Gastrocnemius medialis (tissue), 4 donors: ENCODE results near the gene ZC3H18. TPM values are rescaled to one million over a fixed set of nuclear protein-coding genes. Genes with fewer than 3 reads are reported as not detected.

Experiments
- ATAC-seq, 2 donors: fragments of 150-250 bp; one replicate each; pipeline ENCODE4 v1.9.1; 2016
- DNase-seq, 2 donors: peaks; one replicate each; pipeline ENCODE4 v3.0.0-alpha.2; 2019
- H3K27ac ChIP-seq, 4 donors: fragments of 200-600 bp; sonication (generic); 1 replicate in 1 of 4; 2 replicates in 3 of 4; pipeline ENCODE4 v1.5.1; 2016 to 2018; ENCODE audit warnings: mild to moderate bottlenecking in 2 of 4, moderate library complexity in 1 of 4
- H3K27me3 ChIP-seq, 3 donors: fragments of 200-600 bp; sonication (generic) in 2 of 3; 1 replicate in 1 of 3; 2 replicates in 2 of 3; pipeline versions ENCODE4 v1.5.1 to v1.6.0; 2016 to 2019; ENCODE audit warnings: mild to moderate bottlenecking in 1 of 3, moderate library complexity in 1 of 3
- H3K36me3 ChIP-seq, 2 donors: fragments of 200-600 bp; sonication (generic) in 1 of 2; one replicate each; pipeline ENCODE4 v1.5.1; 2017 to 2018
- H3K4me1 ChIP-seq, 2 donors: fragments of 200-600 bp; sonication (generic) in 1 of 2; one replicate each; pipeline ENCODE4 v1.5.1; 2016 to 2017; ENCODE audit warnings: mild to moderate bottlenecking in 2 of 2
- H3K4me3 ChIP-seq, 4 donors: fragments of 200-600 bp; sonication (generic) in 3 of 4; 1 replicate in 1 of 4; 2 replicates in 3 of 4; pipeline ENCODE4 v1.5.1; 2016 to 2019; ENCODE audit warnings: mild to moderate bottlenecking in 2 of 4
- H3K9me3 ChIP-seq, 3 donors: fragments of 200-600 bp; sonication (generic) in 2 of 3; 1 replicate in 1 of 3; 2 replicates in 2 of 3; pipeline ENCODE4 v1.5.1; 2016 to 2019
- CTCF ChIP-seq, 5 experiments: fragments of 450-650 bp in 3 of 5; fragments of 200-600 bp in 2 of 5; sonication (generic) in 2 of 5; IDR thresholded peaks in 4 of 5; conservative IDR thresholded peaks in 1 of 5; 1 replicate in 4 of 5; 2 replicates in 1 of 5; pipeline ENCODE4 v1.5.1; 2016 to 2019; ENCODE audit warnings: antibody characterized with exemption in 5 of 5, mild to moderate bottlenecking in 3 of 5, moderate library complexity in 3 of 5
- POLR2A ChIP-seq, 2 donors: fragments of 450-650 bp; IDR thresholded peaks; one replicate each; pipeline ENCODE4 v1.6.1; 2017; ENCODE audit warnings: antibody characterized with exemption in 2 of 2, mild to moderate bottlenecking in 2 of 2, moderate library complexity in 2 of 2
- in situ Hi-C, 4 donors: fragments of 200-750 bp; cut with MboI; loops; one replicate each; pipeline versions ENCODE4 v1.15.0 to v1.8.0; 2017; ENCODE audit warnings: low sequenced_read_pairs in 4 of 4
- intact Hi-C: fragments of 100-400 bp; cut with DNase I; formaldehyde crosslinking; loops from one replicate; pipeline ENCODE4 v1.15.1; 2023; ENCODE audit warnings: low total_unique reads
- total RNA-seq, 4 donors: library from RNA; depleted of rRNA; stranded (reverse); fragments of >200 nt; gene quantifications; one replicate each; pipeline versions ENCODE4 v1.1.0 to v1.2.3, GENCODE V29; 2016

ZC3H18 gene
- total RNA-seq, 4 donors from 2014 or later = 10.9 to 20.5 (median 18.4) TPM

GRCh38 chr16:88570691-88571092, 489 bp downstream of the ZC3H18 start:
- Histone ChIP-seq H3K27me3 (no peaks in the 10 kb centered on the region), H3K27ac (peak overlapping the region; percentile 84 to 90 (median 88)), H3K4me3 (peak overlapping the region; percentile 61 to 93 (median 84)), H3K4me1 (peaks cover 22 to 29% of the 10 kb centered on the region in 2 donors), H3K36me3 (peaks cover 0 to 1% of the 10 kb centered on the region in 2 donors), H3K9me3 (no peaks in the 10 kb centered on the region)
- TF ChIP-seq POLR2A (IDR thresholded peaks at IDR 0.05) = no peak
- TF ChIP-seq CTCF (IDR thresholded peaks at IDR 0.05 in 4 of 5, conservative IDR thresholded peaks at IDR 0.05 in 1 of 5) = no peak
- intact Hi-C loops = loop anchor here (1.0 to 5.0 kb wide), 6 partner anchors 36 to 1402 kb away; partner anchors contain the start of genes CTU2, KLHDC4, MVD and RNF166
- in situ Hi-C loops = loop anchor here in 3 of 4 donors (10.0 to 25.0 kb wide), 3 partner anchors 133 to 808 kb away; partner anchors contain the start of genes CTU2 (in 1 of the 3), KLHDC4 (in 1 of the 3) and RNF166 (in 1 of the 3)
- DNase-seq (no peak), ATAC-seq (peak; percentile 12 to 27)

- Histone ChIP-seq H3K27ac (no peak overlapping the region), H3K4me1 (peaks cover 14 to 21% of the 10 kb centered on the region in 2 donors), H3K4me3 (no peak overlapping the region), H3K27me3 (no peaks in the 10 kb centered on the region), H3K9me3 (no peaks in the 10 kb centered on the region), H3K36me3 (peaks cover 0 to 26% of the 10 kb centered on the region in 2 donors)
- in situ Hi-C loops (loop anchor here in 1 of 4 donors (10.0 kb wide), 1 partner anchor 130 kb away; the partner anchor contains the start of genes CTU2 and RNF166), intact Hi-C loops (no loop called here)
- DNase-seq (no peak), ATAC-seq (no peak)
- TF ChIP-seq POLR2A (IDR thresholded peaks at IDR 0.05) = no peak
- TF ChIP-seq CTCF (IDR thresholded peaks at IDR 0.05 in 4 of 5, conservative IDR thresholded peaks at IDR 0.05 in 1 of 5) = no peak
Measured at GRCh38 chr16:88575251-88575650, 5.0 kb downstream of the ZC3H18 start.

- no peak overlapping the region for H3K4me3 ChIP-seq
- intact Hi-C loops = no loop called here
- H3K9me3 ChIP-seq = no peaks in the 10 kb centered on the region
- peaks cover 0 to 33% of the 10 kb centered on the region in 2 donors for H3K36me3 ChIP-seq
- H3K27me3 ChIP-seq = no peaks in the 10 kb centered on the region
- DNase-seq (no peak), ATAC-seq (no peak)
- in situ Hi-C loops = loop anchor here in 1 of 4 donors (10.0 kb wide), 1 partner anchor 128 kb away; the partner anchor contains the start of genes CTU2 and RNF166
- TF ChIP-seq POLR2A (IDR thresholded peaks at IDR 0.05) = no peak
- no peak for TF ChIP-seq CTCF (IDR thresholded peaks at IDR 0.05 in 4 of 5, conservative IDR thresholded peaks at IDR 0.05 in 1 of 5)
- peaks cover 9 to 14% of the 10 kb centered on the region in 2 donors for H3K4me1 ChIP-seq
- no peak overlapping the region for H3K27ac ChIP-seq
Measured at GRCh38 chr16:88576307-88576706, 6.1 kb downstream of the ZC3H18 start.

- Histone ChIP-seq H3K27ac (no peak overlapping the region), H3K9me3 (no peaks in the 10 kb centered on the region), H3K27me3 (no peaks in the 10 kb centered on the region), H3K4me3 (no peak overlapping the region), H3K4me1 (peaks cover under 1 to 5% of the 10 kb centered on the region in 2 donors), H3K36me3 (peaks cover 0 to 33% of the 10 kb centered on the region in 2 donors)
- intact Hi-C loops = no loop called here
- DNase-seq = no peak
- in situ Hi-C loops = loop anchor here in 1 of 4 donors (10.0 kb wide), 1 partner anchor 128 kb away; the partner anchor contains the start of genes CTU2 and RNF166
- TF ChIP-seq CTCF (IDR thresholded peaks at IDR 0.05 in 4 of 5, conservative IDR thresholded peaks at IDR 0.05 in 1 of 5) (no peak), POLR2A (IDR thresholded peaks at IDR 0.05) (no peak)
- no peak for ATAC-seq
Measured at GRCh38 chr16:88577166-88577565, 7.0 kb downstream of the ZC3H18 start.
